Measurements from ENCODE around the gene CAPN7.

DNA sequence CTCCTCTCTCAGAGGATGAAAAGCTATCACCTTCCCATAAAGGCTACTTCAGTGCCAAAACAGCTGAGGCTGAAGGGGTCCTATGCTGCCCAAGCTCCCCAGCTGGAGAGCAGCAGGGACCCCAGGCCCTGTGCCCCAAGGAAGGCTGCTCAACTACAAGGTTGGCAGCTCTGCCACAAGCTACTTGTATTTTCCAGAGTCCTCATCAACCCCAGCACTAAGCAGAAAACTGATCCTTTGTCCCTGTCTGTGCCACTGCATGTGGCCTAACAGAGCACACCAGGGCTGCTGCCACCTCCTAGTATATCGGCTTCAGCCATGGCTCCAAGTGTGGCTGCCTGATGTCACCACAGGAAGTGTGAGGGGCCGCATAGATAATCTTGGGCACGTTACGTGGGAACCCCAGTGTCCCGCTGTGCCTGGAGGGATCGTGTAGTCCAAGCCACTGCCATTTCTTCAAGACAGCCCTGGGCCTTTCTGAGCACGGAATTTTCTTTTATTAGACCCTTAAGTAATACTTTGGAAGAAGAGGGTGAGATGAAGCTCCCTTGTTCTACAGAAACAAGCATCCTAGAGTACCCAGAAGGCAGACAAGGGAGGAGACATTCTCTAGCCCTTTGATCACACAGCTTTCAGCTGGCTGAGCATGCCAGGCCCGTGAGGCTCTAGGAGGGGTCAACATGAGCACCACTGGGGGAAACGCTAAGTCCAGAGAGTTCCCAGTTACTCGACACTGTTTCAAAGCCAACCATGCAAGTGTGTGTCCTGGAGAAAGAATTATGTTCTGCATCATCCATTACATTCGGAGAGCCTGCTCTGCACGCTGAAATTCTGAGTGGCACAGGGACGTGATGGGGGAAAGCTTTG lies 60.7 kb downstream of the CAPN7 start:
- TF ChIP-seq CTCF (IDR thresholded peaks at IDR 0.05): no peak
- TF ChIP-seq POLR2A (IDR thresholded peaks at IDR 0.05): no peak
- no peak for TF ChIP-seq POLR2AphosphoS5 (IDR thresholded peaks at IDR 0.05)
